ENCODE data around the gene IGSF21. TPM values are rescaled to one million over a fixed set of nuclear protein-coding genes. Genes with fewer than 3 reads are reported as not detected.

Gene IGSF21
- polyA plus RNA-seq, 2 donors, result 0.06 to 0.13 TPM

GRCh38 chr1:18093646-18094045, 14.0 kb upstream of the IGSF21 start:
- 91% methylated on average over 2 of the region's 2 CpGs for WGBS, 2 donors
- Histone ChIP-seq H3K4me3 (ENCODE audit: low read depth in 1 of 2, low read length in 2 of 2) (no peak overlapping the region), H3K27me3 (ENCODE audit: control insufficient read depth in 1 of 2, insufficient read depth in 2 of 2, low read length in 2 of 2) (no peaks in the 10 kb centered on the region), H3K27ac (ENCODE audit: low read depth in 2 of 2, low read length in 1 of 2) (no peak overlapping the region), H3K4me1 (ENCODE audit: control insufficient read depth in 2 of 2, insufficient read depth in 2 of 2, low read length in 1 of 2) (no peaks in the 10 kb centered on the region), H3K9me3 (ENCODE audit: control insufficient read depth in 2 of 2, insufficient read depth in 1 of 2, low read depth in 1 of 2, low read length in 1 of 2) (no peaks in the 10 kb centered on the region), H3K36me3 (ENCODE audit: control insufficient read depth in 2 of 2, insufficient read depth in 2 of 2, low read length in 1 of 2) (no peaks in the 10 kb centered on the region)

DNA sequence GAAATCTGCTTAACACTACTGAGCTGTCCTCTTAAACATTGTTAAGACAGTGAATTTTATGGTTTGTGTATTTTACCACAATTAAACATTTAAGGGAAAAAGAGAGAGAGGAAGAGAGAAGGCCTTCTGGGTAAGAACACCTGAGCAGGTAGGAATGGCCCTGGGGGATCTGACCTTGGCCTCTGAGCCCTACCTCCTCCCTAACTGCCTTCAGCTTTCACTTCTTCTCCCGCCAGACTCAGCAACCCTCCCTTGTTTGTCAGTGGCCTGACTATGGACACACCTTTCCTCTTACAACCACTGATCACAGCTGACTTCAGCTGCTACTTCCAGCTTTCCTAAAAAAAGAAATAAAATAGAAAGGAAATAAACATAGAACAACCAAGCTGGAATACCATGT, 13.5 kb upstream of the IGSF21 start:
- H3K9me3 ChIP-seq (ENCODE audit: control insufficient read depth in 2 of 2, insufficient read depth in 1 of 2, low read depth in 1 of 2, low read length in 1 of 2), result no peaks in the 10 kb centered on the region
- no peak overlapping the region for H3K27ac ChIP-seq (ENCODE audit: low read depth in 2 of 2, low read length in 1 of 2)
- no peak overlapping the region for H3K4me3 ChIP-seq (ENCODE audit: low read depth in 1 of 2, low read length in 2 of 2)
- H3K4me1 ChIP-seq (ENCODE audit: control insufficient read depth in 2 of 2, insufficient read depth in 2 of 2, low read length in 1 of 2), result no peaks in the 10 kb centered on the region
- H3K27me3 ChIP-seq (ENCODE audit: control insufficient read depth in 1 of 2, insufficient read depth in 2 of 2, low read length in 2 of 2), result no peaks in the 10 kb centered on the region
- 73 to 87% methylated on average over 1 of the region's 1 CpG for WGBS, 2 donors
- H3K36me3 ChIP-seq (ENCODE audit: control insufficient read depth in 2 of 2, insufficient read depth in 2 of 2, low read length in 1 of 2), result no peaks in the 10 kb centered on the region

GRCh38 chr1:18097206-18097605, 10.4 kb upstream of the IGSF21 start:
- Histone ChIP-seq H3K4me1 (ENCODE audit: control insufficient read depth in 2 of 2, insufficient read depth in 2 of 2, low read length in 1 of 2) (no peaks in the 10 kb centered on the region), H3K27ac (ENCODE audit: low read depth in 2 of 2, low read length in 1 of 2) (no peak overlapping the region), H3K27me3 (ENCODE audit: control insufficient read depth in 1 of 2, insufficient read depth in 2 of 2, low read length in 2 of 2) (no peaks in the 10 kb centered on the region), H3K9me3 (ENCODE audit: control insufficient read depth in 2 of 2, insufficient read depth in 1 of 2, low read depth in 1 of 2, low read length in 1 of 2) (no peaks in the 10 kb centered on the region), H3K4me3 (ENCODE audit: low read depth in 1 of 2, low read length in 2 of 2) (no peak overlapping the region), H3K36me3 (ENCODE audit: control insufficient read depth in 2 of 2, insufficient read depth in 2 of 2, low read length in 1 of 2) (no peaks in the 10 kb centered on the region)

DNA sequence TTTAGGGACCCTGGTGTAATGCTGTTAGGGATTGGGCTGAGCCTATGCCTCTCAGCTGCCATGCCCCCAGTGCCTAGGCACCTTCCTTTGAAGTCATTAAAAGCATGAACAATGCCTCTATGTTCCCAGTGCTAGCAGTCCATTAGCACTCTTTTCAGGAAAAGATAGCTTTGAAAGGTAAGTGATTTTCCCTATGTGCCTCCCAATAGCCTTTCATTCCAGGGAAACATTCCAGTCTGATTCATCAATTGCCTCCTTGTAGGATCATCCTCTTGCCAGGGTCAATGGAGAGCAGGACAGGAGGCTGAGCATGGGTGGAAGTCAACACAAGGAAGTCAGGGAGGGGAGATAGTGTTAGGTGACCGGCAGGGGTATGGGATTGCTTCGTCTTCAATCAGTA, 8.6 kb upstream of the IGSF21 start:
- Histone ChIP-seq H3K4me1 (ENCODE audit: control insufficient read depth in 2 of 2, insufficient read depth in 2 of 2, low read length in 1 of 2) (no peaks in the 10 kb centered on the region), H3K27ac (ENCODE audit: low read depth in 2 of 2, low read length in 1 of 2) (no peak overlapping the region), H3K4me3 (ENCODE audit: low read depth in 1 of 2, low read length in 2 of 2) (no peak overlapping the region), H3K36me3 (ENCODE audit: control insufficient read depth in 2 of 2, insufficient read depth in 2 of 2, low read length in 1 of 2) (no peaks in the 10 kb centered on the region), H3K9me3 (ENCODE audit: control insufficient read depth in 2 of 2, insufficient read depth in 1 of 2, low read depth in 1 of 2, low read length in 1 of 2) (peaks cover 0 to 2% of the 10 kb centered on the region in 2 donors), H3K27me3 (ENCODE audit: control insufficient read depth in 1 of 2, insufficient read depth in 2 of 2, low read length in 2 of 2) (no peaks in the 10 kb centered on the region)
- WGBS, 2 donors, result 43 to 60% methylated on average over 2 of the region's 2 CpGs

- Histone ChIP-seq H3K9me3 (ENCODE audit: control insufficient read depth in 2 of 2, insufficient read depth in 1 of 2, low read depth in 1 of 2, low read length in 1 of 2) (peaks cover 0 to 3% of the 10 kb centered on the region in 2 donors), H3K4me3 (ENCODE audit: low read depth in 1 of 2, low read length in 2 of 2) (no peak overlapping the region), H3K27ac (ENCODE audit: low read depth in 2 of 2, low read length in 1 of 2) (no peak overlapping the region), H3K36me3 (ENCODE audit: control insufficient read depth in 2 of 2, insufficient read depth in 2 of 2, low read length in 1 of 2) (no peaks in the 10 kb centered on the region), H3K27me3 (ENCODE audit: control insufficient read depth in 1 of 2, insufficient read depth in 2 of 2, low read length in 2 of 2) (no peaks in the 10 kb centered on the region), H3K4me1 (ENCODE audit: control insufficient read depth in 2 of 2, insufficient read depth in 2 of 2, low read length in 1 of 2) (no peaks in the 10 kb centered on the region)
- 67 to 70% methylated on average over 12 of the region's 12 CpGs for whole genome bisulfite sequencing, 2 donors
These were observed 7.5 kb upstream of the IGSF21 start for GRCh38 chr1:18100060-18100459.

DNA sequence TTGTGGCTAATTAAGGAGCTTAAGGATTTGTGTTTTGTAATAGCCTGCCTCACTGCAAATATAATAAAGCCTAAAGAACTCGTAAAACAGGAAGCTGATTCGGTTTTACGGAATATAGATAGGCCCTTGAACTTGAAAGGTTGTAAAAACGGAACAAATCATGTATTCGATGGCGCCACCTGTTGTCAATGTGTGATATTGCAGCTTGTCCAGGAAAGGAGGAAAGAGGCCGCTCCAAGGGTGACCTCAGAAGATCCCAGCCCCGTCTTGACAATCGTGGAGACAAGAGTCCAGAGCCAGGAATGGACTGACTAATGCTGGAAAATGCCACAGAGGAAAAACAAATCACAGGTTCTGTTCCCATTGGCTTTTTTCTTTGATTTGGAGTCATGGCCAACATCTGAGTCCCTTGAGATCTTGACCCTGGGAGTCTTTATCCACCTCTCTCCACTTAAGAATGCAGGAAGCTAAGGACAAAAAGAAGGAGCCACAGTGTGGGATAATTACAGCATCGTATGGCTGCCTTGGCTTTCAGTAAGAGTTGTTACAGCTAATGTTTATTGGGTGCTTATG, 7.0 kb upstream of the IGSF21 start:
- peaks cover 0 to under 1% of the 10 kb centered on the region in 2 donors for H3K27me3 ChIP-seq (ENCODE audit: control insufficient read depth in 1 of 2, insufficient read depth in 2 of 2, low read length in 2 of 2)

DNA sequence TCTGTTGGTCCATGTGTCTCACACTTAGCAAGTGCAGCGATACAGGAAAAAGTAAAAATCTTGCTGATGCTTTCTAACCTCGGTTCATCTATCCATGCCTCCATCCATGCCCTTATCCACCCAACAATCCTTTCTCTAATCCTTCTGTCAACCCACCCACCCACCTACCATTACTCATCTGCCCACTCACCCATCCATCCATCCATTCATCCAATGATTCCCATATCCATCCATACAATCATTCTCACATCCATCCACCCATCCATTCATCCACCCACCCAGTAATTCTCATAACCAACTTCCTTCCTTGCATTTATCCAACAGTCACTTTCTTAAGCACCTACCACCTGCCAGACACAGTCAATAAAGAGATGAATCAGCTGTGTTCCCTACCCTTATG, 6.1 kb upstream of the IGSF21 start:
- Histone ChIP-seq H3K27ac (ENCODE audit: low read depth in 2 of 2, low read length in 1 of 2) (no peak overlapping the region), H3K4me3 (ENCODE audit: low read depth in 1 of 2, low read length in 2 of 2) (no peak overlapping the region), H3K27me3 (ENCODE audit: control insufficient read depth in 1 of 2, insufficient read depth in 2 of 2, low read length in 2 of 2) (peaks cover 1 to 5% of the 10 kb centered on the region in 2 donors), H3K36me3 (ENCODE audit: control insufficient read depth in 2 of 2, insufficient read depth in 2 of 2, low read length in 1 of 2) (no peaks in the 10 kb centered on the region), H3K4me1 (ENCODE audit: control insufficient read depth in 2 of 2, insufficient read depth in 2 of 2, low read length in 1 of 2) (no peaks in the 10 kb centered on the region), H3K9me3 (ENCODE audit: control insufficient read depth in 2 of 2, insufficient read depth in 1 of 2, low read depth in 1 of 2, low read length in 1 of 2) (peaks cover 0 to 3% of the 10 kb centered on the region in 2 donors)
- 71 to 78% methylated on average over 2 of the region's 2 CpGs for WGBS, 2 donors

More for the DNA sequence above, 7.0 kb upstream of the IGSF21 start:
- Histone ChIP-seq H3K4me1 (ENCODE audit: control insufficient read depth in 2 of 2, insufficient read depth in 2 of 2, low read length in 1 of 2) (no peaks in the 10 kb centered on the region), H3K9me3 (ENCODE audit: control insufficient read depth in 2 of 2, insufficient read depth in 1 of 2, low read depth in 1 of 2, low read length in 1 of 2) (peaks cover 0 to 3% of the 10 kb centered on the region in 2 donors), H3K27ac (ENCODE audit: low read depth in 2 of 2, low read length in 1 of 2) (no peak overlapping the region), H3K36me3 (ENCODE audit: control insufficient read depth in 2 of 2, insufficient read depth in 2 of 2, low read length in 1 of 2) (no peaks in the 10 kb centered on the region), H3K4me3 (ENCODE audit: low read depth in 1 of 2, low read length in 2 of 2) (no peak overlapping the region)
- WGBS, 2 donors, result 4 to 5% methylated on average over 10 of the region's 10 CpGs

DNA sequence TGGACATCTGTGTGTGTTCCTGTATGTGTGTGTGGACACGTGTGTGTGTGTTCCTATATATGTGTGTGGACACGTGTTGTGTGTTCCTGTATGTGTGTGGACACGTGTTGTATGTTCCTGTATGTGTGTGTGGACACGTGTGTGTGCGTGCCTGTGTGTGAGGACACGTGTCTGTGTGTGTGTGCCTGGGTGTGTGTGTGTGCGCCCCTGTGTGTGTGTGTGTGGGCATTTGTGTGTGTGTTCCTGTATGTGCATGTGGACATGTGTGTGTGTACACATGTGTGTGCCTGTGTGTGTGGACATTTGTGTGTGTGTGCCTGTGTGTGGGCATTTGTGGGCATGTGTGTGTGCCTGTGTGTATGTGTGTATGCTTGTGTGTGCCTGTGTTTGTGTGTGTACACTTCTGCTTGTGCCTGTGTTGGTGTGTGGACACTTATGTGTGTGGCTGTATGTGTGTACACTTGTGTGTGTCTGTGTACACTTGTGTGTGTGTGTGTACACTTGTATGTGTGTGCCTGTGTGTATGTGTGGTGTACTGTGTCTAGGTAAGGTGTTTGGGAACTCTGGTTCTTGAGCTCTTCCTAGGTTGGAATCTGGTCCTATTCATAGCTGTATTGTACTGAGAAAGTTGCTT, 3.7 kb upstream of the IGSF21 start:
- Histone ChIP-seq H3K27me3 (ENCODE audit: control insufficient read depth in 1 of 2, insufficient read depth in 2 of 2, low read length in 2 of 2) (peaks cover 8 to 13% of the 10 kb centered on the region in 2 donors), H3K9me3 (ENCODE audit: control insufficient read depth in 2 of 2, insufficient read depth in 1 of 2, low read depth in 1 of 2, low read length in 1 of 2) (peaks cover 0 to 7% of the 10 kb centered on the region in 2 donors), H3K4me3 (ENCODE audit: low read depth in 1 of 2, low read length in 2 of 2) (no peak overlapping the region)

DNA sequence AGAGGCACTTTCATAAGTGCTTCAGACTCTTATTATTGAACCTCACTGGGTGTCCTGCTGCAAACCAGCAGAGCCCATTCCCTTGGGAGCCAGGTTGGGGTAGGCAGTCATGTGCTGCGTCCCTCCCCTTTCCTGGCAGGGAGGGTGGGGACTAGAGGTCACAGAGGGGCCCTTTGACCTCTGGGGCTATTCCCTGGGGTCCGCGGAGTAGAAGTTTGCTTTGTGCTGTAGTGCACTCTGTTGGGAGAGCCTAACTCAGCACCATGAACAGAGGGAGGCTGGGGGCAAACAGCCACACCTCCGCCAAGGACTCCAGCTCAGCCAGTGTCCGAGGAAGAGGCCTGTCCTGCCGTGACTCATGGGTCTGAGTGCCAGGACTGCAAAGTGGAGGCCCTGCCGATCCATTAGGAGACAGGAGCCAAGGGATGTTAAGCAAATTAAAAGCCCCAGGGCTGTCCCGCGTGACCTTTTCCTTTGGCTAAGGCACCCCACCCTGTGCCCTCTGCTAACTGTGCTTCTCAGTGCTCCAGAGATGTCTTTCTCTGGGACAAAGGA, 3.0 kb upstream of the IGSF21 start:
- Histone ChIP-seq H3K9me3 (ENCODE audit: control insufficient read depth in 2 of 2, insufficient read depth in 1 of 2, low read depth in 1 of 2, low read length in 1 of 2) (peaks cover 0 to 7% of the 10 kb centered on the region in 2 donors), H3K4me3 (ENCODE audit: low read depth in 1 of 2, low read length in 2 of 2) (no peak overlapping the region), H3K27ac (ENCODE audit: low read depth in 2 of 2, low read length in 1 of 2) (no peak overlapping the region), H3K27me3 (ENCODE audit: control insufficient read depth in 1 of 2, insufficient read depth in 2 of 2, low read length in 2 of 2) (peaks cover 8 to 13% of the 10 kb centered on the region in 2 donors), H3K4me1 (ENCODE audit: control insufficient read depth in 2 of 2, insufficient read depth in 2 of 2, low read length in 1 of 2) (peaks cover 2 to 9% of the 10 kb centered on the region in 2 donors), H3K36me3 (ENCODE audit: control insufficient read depth in 2 of 2, insufficient read depth in 2 of 2, low read length in 1 of 2) (no peaks in the 10 kb centered on the region)
- WGBS, 2 donors, result 45 to 46% methylated on average over 9 of the region's 9 CpGs

More for the DNA sequence above, 3.7 kb upstream of the IGSF21 start:
- WGBS, 2 donors, result 79 to 82% methylated on average over 7 of the region's 7 CpGs
- H3K27ac ChIP-seq (ENCODE audit: low read depth in 2 of 2, low read length in 1 of 2), result no peak overlapping the region
- peaks cover under 1 to 8% of the 10 kb centered on the region in 2 donors for H3K4me1 ChIP-seq (ENCODE audit: control insufficient read depth in 2 of 2, insufficient read depth in 2 of 2, low read length in 1 of 2)
- H3K36me3 ChIP-seq (ENCODE audit: control insufficient read depth in 2 of 2, insufficient read depth in 2 of 2, low read length in 1 of 2), result no peaks in the 10 kb centered on the region

DNA sequence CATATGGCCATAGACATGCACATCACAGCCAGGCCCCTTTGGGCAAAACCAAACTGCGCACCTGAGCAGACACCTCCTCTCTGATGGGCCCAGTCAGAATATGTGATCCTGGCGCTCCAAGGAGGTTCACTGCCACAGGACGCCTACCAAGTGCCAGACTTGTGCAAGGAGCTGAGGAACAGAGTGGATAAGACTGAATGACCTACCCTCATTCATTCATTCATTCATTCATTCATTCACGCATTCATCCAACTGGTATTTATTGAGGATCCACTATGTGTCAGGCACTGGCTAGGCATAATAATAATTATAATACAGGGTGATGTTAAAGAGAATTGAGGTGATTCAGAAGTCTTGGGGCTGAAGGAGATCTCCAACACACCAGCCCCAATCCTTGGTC, 2.4 kb upstream of the IGSF21 start:
- peaks cover 2 to 12% of the 10 kb centered on the region in 2 donors for H3K4me1 ChIP-seq (ENCODE audit: control insufficient read depth in 2 of 2, insufficient read depth in 2 of 2, low read length in 1 of 2)
- no peak overlapping the region for H3K27ac ChIP-seq (ENCODE audit: low read depth in 2 of 2, low read length in 1 of 2)
- H3K4me3 ChIP-seq (ENCODE audit: low read depth in 1 of 2, low read length in 2 of 2), result no peak overlapping the region
- H3K27me3 ChIP-seq (ENCODE audit: control insufficient read depth in 1 of 2, insufficient read depth in 2 of 2, low read length in 2 of 2), result peaks cover 13% of the 10 kb centered on the region in 2 donors
- WGBS, 2 donors, result 86% methylated on average over 4 of the region's 4 CpGs
- peaks cover 0 to 7% of the 10 kb centered on the region in 2 donors for H3K9me3 ChIP-seq (ENCODE audit: control insufficient read depth in 2 of 2, insufficient read depth in 1 of 2, low read depth in 1 of 2, low read length in 1 of 2)
- H3K36me3 ChIP-seq (ENCODE audit: control insufficient read depth in 2 of 2, insufficient read depth in 2 of 2, low read length in 1 of 2), result no peaks in the 10 kb centered on the region
